Measurements from ENCODE around the gene HDLBP.

HDLBP gene

DNA sequence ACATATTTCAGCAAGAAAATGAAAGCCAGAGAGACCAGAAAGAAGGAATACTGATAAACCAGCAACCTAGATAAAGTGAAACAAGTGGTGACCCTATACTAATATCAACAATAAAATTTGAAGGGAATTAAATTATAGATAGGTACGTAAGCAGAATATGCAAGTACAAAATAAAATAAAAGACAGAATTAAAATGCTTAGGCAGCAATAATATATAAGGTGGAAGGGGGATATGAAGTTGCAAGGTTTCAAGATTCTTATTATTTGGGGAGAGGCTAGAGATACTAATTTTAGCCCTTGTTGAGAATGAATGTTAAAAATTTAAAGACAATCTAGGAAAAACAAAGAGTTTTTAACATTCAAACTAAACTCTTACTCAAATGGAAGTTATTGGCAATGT, 39.6 kb downstream of the HDLBP start:
- ATAC-seq: no peak
- TF ChIP-seq SNAI2 (CRISPR knock-in tag; IDR thresholded peaks at IDR 0.05) (no peak), PPARA (CRISPR knock-in tag; IDR thresholded peaks at IDR 0.05; ENCODE audit: borderline replicate concordance) (no peak), ZFP3 (CRISPR knock-in tag; IDR thresholded peaks at IDR 0.05) (no peak), ISL1 (CRISPR knock-in tag; IDR thresholded peaks at IDR 0.05) (no peak), ESRRG (CRISPR knock-in tag; IDR thresholded peaks at IDR 0.05) (no peak), ZNF565 (CRISPR knock-in tag; conservative IDR thresholded peaks at IDR 0.05; ENCODE audit: low read depth) (no peak), BACH2 (CRISPR knock-in tag; IDR thresholded peaks at IDR 0.05; ENCODE audit: borderline replicate concordance) (no peak), TCF4 (CRISPR knock-in tag; IDR thresholded peaks at IDR 0.05; ENCODE audit: borderline replicate concordance) (no peak), ZC3H10 (CRISPR knock-in tag; IDR thresholded peaks at IDR 0.05) (no peak), ZNF70 (CRISPR knock-in tag; IDR thresholded peaks at IDR 0.05) (no peak), GLIS3 (CRISPR knock-in tag; IDR thresholded peaks at IDR 0.05) (no peak)
- TF ChIP-seq, protein P1, sequence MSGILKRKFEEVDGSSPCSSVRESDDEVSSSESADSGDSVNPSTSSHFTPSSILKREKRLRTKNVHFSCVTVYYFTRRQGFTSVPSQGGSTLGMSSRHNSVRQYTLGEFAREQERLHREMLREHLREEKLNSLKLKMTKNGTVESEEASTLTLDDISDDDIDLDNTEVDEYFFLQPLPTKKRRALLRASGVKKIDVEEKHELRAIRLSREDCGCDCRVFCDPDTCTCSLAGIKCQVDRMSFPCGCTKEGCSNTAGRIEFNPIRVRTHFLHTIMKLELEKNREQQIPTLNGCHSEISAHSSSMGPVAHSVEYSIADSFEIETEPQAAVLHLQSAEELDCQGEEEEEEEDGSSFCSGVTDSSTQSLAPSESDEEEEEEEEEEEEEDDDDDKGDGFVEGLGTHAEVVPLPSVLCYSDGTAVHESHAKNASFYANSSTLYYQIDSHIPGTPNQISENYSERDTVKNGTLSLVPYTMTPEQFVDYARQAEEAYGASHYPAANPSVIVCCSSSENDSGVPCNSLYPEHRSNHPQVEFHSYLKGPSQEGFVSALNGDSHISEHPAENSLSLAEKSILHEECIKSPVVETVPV (CRISPR knock-in tag; IDR thresholded peaks at IDR 0.05): no peak
- TF ChIP-seq, protein P2, sequence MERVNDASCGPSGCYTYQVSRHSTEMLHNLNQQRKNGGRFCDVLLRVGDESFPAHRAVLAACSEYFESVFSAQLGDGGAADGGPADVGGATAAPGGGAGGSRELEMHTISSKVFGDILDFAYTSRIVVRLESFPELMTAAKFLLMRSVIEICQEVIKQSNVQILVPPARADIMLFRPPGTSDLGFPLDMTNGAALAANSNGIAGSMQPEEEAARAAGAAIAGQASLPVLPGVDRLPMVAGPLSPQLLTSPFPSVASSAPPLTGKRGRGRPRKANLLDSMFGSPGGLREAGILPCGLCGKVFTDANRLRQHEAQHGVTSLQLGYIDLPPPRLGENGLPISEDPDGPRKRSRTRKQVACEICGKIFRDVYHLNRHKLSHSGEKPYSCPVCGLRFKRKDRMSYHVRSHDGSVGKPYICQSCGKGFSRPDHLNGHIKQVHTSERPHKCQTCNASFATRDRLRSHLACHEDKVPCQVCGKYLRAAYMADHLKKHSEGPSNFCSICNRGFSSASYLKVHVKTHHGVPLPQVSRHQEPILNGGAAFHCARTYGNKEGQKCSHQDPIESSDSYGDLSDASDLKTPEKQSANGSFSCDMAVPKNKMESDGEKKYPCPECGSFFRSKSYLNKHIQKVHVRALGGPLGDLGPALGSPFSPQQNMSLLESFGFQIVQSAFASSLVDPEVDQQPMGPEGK (CRISPR knock-in tag; IDR thresholded peaks at IDR 0.05; ENCODE audit: borderline replicate concordance): no peak
- TF ChIP-seq, protein P3, sequence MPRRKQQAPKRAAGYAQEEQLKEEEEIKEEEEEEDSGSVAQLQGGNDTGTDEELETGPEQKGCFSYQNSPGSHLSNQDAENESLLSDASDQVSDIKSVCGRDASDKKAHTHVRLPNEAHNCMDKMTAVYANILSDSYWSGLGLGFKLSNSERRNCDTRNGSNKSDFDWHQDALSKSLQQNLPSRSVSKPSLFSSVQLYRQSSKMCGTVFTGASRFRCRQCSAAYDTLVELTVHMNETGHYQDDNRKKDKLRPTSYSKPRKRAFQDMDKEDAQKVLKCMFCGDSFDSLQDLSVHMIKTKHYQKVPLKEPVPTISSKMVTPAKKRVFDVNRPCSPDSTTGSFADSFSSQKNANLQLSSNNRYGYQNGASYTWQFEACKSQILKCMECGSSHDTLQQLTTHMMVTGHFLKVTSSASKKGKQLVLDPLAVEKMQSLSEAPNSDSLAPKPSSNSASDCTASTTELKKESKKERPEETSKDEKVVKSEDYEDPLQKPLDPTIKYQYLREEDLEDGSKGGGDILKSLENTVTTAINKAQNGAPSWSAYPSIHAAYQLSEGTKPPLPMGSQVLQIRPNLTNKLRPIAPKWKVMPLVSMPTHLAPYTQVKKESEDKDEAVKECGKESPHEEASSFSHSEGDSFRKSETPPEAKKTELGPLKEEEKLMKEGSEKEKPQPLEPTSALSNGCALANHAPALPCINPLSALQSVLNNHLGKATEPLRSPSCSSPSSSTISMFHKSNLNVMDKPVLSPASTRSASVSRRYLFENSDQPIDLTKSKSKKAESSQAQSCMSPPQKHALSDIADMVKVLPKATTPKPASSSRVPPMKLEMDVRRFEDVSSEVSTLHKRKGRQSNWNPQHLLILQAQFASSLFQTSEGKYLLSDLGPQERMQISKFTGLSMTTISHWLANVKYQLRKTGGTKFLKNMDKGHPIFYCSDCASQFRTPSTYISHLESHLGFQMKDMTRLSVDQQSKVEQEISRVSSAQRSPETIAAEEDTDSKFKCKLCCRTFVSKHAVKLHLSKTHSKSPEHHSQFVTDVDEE (CRISPR knock-in tag; IDR thresholded peaks at IDR 0.05): no peak

DNA sequence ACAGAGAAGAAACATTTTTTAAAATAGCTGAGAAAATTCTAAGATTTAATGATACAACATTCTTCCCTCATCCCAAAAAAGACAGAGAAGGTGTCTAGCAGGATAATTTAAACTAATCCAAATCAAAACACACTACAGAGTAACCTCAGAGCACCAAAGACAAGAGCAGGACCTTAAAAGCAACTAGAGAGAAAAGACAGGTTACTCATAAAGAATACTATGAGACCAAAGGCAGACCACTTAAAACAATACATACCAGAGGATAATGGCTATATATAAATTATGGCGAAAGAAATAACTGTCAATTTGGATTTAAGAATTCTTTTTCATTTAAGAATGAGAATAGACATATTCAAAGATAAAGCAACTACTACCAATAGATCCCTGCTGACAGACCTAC, 40.0 kb downstream of the HDLBP start:
- TF ChIP-seq, protein P4, sequence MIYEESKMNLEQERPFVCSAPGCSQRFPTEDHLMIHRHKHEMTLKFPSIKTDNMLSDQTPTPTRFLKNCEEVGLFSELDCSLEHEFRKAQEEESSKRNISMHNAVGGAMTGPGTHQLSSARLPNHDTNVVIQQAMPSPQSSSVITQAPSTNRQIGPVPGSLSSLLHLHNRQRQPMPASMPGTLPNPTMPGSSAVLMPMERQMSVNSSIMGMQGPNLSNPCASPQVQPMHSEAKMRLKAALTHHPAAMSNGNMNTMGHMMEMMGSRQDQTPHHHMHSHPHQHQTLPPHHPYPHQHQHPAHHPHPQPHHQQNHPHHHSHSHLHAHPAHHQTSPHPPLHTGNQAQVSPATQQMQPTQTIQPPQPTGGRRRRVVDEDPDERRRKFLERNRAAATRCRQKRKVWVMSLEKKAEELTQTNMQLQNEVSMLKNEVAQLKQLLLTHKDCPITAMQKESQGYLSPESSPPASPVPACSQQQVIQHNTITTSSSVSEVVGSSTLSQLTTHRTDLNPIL (CRISPR knock-in tag; IDR thresholded peaks at IDR 0.05; ENCODE audit: low read depth): no peak
- TF ChIP-seq, protein P3 (CRISPR knock-in tag; IDR thresholded peaks at IDR 0.05): no peak
- TF ChIP-seq ZFP30 (CRISPR knock-in tag; IDR thresholded peaks at IDR 0.05) (no peak), ZNF8 (CRISPR knock-in tag; IDR thresholded peaks at IDR 0.05) (no peak), ESRRG (CRISPR knock-in tag; IDR thresholded peaks at IDR 0.05) (no peak), CSDC2 (CRISPR knock-in tag; IDR thresholded peaks at IDR 0.05) (no peak)
- no peak for ATAC-seq

DNA sequence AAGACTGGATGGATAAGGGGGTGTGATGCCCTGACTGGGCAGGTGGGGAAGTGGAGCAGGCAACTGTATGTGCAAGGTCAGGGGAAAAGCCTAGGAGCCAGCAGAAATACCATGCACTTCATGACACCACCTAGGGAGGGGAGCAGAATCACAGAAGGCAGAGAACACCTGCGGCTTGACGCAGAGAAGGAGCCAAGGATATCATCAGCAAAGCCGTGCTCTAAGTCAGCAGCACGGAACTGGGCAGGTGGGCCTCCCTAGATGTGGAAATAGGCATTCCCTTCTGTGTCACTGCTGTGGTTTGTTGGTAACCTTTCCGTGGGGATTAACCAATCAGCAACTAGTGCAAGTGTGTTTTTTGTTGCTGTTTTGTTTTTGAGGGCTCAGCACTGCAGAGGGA, 41.3 kb downstream of the HDLBP start:
- TF ChIP-seq BACH2 (CRISPR knock-in tag; IDR thresholded peaks at IDR 0.05; ENCODE audit: borderline replicate concordance): no peak
- TF ChIP-seq RARB (CRISPR knock-in tag; IDR thresholded peaks at IDR 0.05): no peak
- TF ChIP-seq CSDC2 (CRISPR knock-in tag; IDR thresholded peaks at IDR 0.05): no peak
- no peak for TF ChIP-seq ESRRG (CRISPR knock-in tag; IDR thresholded peaks at IDR 0.05)
- TF ChIP-seq OSR1 (CRISPR knock-in tag; IDR thresholded peaks at IDR 0.05): no peak
- no peak for TF ChIP-seq ARNTL (CRISPR knock-in tag; IDR thresholded peaks at IDR 0.05; ENCODE audit: borderline replicate concordance, low read depth)
- ATAC-seq: no peak
